Upper lobe of left lung (tissue), 4 donors: ENCODE data around the gene NCOA1.

ENCODE experiments used
- CTCF ChIP-seq, 6 experiments: fragments of 450-650 bp in 4 of 6; fragments of 200-600 bp in 2 of 6; sonication (generic) in 2 of 6; IDR thresholded peaks; one replicate each; pipeline ENCODE4 v1.5.1; 2016 to 2019; ENCODE audit warnings: antibody characterized with exemption in 6 of 6
- EP300 ChIP-seq, 4 donors: sonication (generic); formaldehyde crosslinking; IDR thresholded peaks; one replicate each; pipeline ENCODE4 v1.5.1; 2017; ENCODE audit warnings: antibody characterized with exemption in 4 of 4, control low read depth in 2 of 4
- POLR2A ChIP-seq, 4 donors: fragments of 450-650 bp; IDR thresholded peaks; one replicate each; pipeline ENCODE4 v1.5.1; 2016 to 2017; ENCODE audit warnings: antibody characterized with exemption in 4 of 4, mild to moderate bottlenecking in 2 of 4

- TF ChIP-seq EP300 (IDR thresholded peaks at IDR 0.05), result no peak
- no peak for TF ChIP-seq CTCF (IDR thresholded peaks at IDR 0.05)
- no peak for TF ChIP-seq POLR2A (IDR thresholded peaks at IDR 0.05)
Observed at GRCh38 chr2:24482972-24483300, 8.1 kb upstream of the NCOA1 start.
